CD4-positive, alpha-beta T cell treated with Interleukin-15 for 1 hour (primary cell): ENCODE results near the gene IL34.

Experiments used
- DNase-seq: peaks from one replicate; pipeline ENCODE4 v3.0.0-alpha.2; 2020

Gene IL34

DNA sequence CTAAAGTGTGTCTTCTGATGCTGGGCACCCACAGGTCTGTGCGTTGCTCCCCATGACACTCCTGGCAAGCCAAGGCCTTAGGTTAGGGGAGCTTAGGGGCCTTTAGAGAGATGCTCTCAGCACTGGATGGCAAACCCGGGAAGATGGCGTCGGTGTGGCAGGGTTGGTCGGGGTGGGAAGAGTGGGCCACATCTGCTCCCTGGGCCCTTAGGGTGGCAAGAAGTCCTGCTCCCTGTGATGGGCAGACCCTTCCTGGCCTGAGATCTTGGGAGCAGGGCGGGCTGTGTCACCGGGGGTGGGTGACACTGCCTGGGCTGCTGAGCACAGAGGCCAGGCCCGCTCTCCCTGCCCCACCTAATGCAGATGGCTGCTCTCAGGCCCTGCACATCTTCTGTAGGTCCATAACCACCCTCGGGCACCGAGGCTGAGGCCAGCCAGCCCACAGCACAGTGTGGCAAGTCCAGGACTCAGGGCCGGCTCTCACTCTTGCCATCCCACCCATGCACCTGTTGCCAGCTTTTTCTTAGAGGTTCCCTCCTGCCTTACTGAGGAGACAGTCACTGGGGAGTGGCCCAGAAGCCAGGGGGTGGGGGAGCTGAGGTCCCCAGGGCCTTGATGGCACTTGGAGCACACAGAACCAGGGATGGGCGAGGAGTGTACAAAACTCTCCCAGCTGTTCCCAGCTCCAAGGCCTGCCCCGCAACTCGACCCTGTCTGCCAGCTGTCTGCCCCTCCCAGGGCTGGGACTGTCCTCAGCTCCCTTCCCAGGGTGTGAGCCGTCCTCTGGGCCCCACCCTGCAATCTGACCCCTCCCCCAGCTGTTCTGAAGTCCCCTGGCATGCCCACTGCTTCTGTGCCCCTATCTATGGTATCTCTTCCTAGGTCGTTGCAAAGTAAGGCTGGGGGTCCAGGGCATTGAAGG is 43.9 kb downstream of the IL34 start:
- DNase-seq = no peak

DNA sequence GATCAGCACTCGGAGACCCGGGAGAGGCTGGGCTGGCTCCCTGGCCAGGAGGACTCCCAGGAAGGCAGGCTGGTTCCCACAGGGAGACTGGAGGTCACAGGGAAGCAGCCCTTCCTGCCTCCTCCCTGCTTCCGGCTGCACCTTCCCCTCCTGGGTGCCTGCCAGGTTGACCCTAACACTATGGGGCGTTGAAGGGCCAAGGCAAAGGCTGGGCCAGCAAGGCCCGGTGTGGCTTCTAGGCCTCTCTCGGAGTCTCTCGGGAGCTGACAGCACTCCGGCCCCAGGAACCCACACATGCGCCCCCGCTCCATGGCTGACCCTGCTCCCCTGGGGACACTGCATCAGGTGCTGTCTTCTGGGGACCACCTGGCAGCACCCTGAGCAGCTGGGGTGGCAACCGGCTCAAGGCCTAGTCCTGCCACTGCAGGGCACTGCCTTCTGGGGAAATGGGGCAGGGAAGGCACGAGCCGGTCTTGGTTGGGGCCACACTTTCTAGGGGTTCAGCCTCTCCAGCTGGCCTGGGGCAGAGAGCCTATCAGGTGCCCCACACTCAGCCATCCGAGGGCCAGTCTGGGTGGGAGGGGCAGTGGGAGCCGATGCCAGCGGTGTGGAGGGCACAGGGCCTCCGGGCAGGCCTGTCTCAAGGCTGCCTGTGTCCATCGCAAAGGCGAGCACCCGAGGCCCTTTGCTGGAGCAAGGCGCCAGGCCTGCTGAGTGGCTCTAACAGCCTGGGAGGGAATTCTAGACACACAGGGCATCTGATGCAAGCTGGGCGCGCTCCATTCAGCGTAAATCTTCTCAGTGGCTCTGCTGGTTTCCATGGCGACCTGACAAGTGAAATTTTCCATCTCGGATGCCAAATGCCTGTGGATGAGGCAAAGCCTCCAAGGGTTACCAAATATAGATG is 45.1 kb downstream of the IL34 start:
- DNase-seq = no peak

- no peak for DNase-seq
These were observed 45.9 kb downstream of the IL34 start for GRCh38 chr16:70692130-70692872.

GRCh38 chr16:70692873-70693671 is 46.7 kb downstream of the IL34 start:
- no peak for DNase-seq

DNA sequence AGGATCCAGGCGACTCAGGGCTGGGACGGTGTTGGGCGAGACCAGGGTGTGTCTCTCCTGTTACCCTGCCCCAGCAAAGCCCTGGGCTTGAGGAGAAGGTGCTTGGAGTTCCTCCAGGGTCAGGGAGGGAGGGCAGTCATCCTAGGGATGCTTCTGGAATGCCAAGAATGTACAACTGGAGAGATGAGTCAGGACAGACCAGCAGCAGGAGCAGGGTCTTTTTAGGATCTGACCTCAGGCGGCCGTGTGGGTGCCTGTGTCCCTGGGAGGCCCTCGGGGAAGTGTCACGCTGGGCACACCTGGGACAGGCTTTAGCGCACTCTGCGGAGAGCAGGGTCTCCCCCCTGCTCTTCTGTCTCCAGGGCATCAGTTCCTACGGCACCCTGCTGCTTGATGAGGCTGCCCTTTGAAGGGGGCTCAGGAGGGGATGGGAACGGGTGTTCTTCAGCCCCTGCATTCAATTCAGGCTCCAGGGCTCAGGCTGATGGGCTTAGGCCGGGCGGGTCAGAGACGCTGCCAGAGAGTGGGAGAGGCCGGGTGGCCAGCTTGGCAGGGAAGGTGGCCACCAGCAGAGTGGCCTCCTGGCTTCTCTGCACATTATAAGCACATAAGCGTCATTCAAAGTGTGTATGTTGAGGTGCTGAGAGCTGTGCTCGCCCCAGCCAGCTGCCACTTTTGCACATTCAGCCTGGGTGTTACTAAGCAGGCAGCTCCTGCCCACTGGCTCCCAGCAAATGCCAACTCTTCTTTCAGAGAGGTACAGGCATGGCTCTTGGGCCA is 47.9 kb downstream of the IL34 start:
- DNase-seq = no peak

DNA sequence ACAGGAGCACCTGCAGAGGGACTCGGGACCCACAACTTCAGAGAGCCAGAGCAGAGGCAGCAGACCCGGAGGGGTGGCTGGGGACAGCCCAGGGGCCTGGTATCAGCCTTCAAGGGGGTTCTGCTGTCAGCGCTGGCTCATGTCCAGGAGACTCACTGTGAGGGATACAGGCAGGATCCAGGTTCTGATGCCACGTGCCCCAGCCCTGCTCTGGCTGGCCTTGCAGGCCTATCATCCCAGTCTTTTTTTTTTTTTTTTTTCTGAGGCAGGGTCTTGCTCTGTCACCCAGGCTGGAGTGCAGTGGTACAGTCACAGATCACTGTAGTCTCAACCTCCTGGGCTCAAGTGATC is 48.5 kb downstream of the IL34 start:
- DNase-seq = no peak

DNA sequence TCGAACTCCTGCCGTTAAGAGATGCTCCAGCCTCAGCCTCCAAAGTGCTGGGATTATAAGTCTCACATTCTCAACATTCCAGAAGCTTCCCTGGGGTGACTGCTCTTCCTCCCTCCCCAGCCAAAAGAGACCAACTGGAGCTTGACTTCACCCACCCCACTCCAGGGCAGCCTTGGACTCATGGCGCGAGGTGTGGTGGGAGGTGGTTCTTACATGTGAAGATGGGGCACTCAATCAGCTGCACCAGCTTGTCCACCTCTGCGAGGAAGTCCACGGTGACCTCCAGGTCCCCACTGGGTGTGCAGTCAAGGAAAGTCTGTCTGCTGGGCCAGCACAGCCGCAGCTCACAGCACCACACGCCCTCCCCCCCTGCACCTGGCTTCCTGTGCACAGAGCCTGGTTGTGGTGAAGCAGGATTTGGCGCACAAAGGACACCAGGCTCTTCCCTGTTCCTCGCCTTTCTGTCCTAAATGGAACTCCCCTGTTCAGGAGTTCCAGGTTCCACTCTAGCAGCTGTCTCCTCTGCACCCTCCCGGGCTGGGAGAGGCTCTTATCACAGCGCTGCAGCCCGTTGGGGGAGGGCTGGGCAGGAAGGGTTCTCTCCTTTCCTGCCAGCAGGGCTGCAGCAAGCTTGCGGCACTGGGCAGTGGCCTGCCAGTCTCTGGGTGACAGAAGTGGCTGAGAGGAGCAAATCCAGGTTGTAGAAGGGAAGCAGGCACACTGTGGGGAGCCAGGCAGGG is 49.1 kb downstream of the IL34 start:
- no peak for DNase-seq

- DNase-seq = no peak
These were observed 50.0 kb downstream of the IL34 start for GRCh38 chr16:70696355-70696754.

GRCh38 chr16:70696952-70697593 is 50.7 kb downstream of the IL34 start:
- no peak for DNase-seq

DNA sequence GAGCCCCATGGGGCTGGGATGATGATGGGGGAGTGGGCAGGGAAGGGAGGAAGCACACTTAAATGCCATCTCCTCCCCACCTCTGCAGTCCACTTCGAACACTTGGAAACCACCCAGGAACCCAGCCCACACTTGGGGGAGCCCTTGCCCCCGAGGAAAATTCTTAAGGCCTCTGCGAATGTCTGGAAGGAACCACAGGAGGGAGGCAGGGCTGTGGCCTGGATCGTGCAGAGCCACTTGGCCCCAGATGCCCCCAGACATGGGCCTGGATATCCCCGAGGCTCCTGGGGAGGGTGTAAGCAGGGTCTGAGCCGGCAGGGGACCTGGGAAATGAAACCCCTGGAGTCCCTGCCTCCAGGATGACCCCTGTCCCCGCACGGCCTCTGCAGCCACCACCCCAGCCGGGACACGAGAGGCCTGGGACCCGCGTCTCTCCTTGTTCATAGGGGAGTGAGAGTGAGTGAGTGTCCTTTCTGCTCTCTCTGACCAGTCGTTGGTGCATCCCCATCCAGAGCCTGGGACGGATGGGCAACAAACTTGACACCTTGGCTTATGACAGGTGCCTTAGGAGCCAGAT is 51.3 kb downstream of the IL34 start:
- DNase-seq = no peak

DNA sequence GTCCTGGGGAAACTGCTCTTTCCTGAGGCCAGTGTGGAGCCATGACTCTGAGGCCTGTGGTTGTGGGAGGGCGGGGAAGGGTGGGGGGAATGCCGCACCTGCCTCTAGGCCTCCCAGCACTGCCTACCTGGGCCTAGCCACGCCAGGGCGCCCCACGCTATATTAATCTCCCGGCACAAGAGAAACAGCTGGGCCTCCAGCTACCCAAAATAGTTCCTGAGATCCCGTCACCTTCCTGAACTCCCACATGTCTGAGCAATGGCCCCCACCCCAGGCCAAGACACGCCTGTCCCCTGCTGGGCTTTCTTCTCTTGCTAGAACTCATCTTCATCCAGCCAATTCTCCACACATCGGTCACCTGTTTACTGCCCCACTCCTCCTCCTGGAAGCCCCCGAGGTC is 52.5 kb downstream of the IL34 start:
- no peak for DNase-seq

GRCh38 chr16:70699696-70700095 is 53.3 kb downstream of the IL34 start:
- DNase-seq = no peak

DNA sequence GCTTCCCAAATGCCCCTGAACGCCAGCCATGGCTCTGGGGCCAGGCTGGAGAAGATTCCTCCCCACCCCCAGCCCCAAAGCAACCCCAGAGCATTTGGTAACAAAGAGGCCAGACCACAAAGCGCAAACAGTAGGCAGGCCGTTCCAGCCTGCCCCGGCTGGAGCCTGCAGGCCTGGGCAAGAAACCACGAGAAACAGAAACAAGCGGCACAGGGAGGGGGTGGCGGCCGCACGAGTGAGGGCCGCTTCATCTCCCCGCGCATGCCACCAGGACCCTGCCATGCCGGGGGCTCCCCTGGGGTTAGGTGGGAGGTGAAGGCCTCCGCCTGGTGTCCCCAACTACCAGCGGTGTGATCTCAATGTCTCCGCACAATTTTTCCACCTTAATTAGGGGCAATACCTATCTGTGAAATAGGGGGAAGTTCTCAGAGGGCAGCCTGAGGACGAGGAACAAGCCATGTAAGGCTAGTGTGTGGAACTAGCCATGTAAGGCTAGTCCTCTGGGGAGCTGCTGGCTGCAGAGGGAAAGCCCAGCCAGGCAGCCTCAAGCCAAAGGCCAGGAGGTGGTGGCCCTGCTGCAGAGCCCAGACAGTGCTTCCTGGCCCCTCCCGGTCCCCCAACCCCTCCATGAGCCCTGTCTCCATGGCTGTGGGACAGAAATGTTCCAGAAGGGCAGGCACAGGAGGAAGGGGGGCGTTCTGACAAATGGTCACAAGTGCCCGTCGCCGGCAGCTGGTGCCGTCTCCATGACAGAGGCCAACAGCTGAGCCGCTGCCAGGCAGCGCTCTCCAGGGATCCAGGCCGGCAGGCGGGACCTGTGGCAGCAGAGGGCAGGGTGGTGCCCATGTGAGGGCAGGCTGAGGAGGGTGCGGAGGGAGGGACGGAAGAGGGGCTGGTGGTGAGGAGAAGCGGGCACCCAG is 54.0 kb downstream of the IL34 start:
- no peak for DNase-seq

- no peak for DNase-seq
These were observed 54.7 kb downstream of the IL34 start for GRCh38 chr16:70701036-70701435.

DNA sequence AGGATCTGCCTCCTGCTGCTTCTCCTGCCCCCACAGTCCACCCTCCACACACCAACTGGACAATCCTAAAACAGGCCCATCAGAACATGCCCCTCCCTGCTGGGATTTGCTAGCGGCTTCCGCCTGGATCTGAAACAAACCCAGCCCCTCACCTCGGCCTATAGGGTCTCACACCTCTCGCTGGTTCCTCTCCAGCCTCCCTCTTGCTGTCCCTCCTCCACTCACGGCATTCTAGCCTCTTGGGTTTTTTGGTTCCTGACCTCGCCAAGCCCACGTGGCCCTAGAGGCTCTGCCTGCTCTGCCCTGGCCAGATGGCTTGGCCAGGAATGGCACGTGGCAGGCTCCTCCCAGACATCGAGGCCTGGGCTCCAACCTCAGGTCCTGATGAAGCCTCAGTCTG is 55.2 kb downstream of the IL34 start:
- no peak for DNase-seq

- no peak for DNase-seq
These were observed 55.6 kb downstream of the IL34 start for GRCh38 chr16:70701998-70702397.

- no peak for DNase-seq
These were observed 56.3 kb downstream of the IL34 start for GRCh38 chr16:70702624-70703023.

DNA sequence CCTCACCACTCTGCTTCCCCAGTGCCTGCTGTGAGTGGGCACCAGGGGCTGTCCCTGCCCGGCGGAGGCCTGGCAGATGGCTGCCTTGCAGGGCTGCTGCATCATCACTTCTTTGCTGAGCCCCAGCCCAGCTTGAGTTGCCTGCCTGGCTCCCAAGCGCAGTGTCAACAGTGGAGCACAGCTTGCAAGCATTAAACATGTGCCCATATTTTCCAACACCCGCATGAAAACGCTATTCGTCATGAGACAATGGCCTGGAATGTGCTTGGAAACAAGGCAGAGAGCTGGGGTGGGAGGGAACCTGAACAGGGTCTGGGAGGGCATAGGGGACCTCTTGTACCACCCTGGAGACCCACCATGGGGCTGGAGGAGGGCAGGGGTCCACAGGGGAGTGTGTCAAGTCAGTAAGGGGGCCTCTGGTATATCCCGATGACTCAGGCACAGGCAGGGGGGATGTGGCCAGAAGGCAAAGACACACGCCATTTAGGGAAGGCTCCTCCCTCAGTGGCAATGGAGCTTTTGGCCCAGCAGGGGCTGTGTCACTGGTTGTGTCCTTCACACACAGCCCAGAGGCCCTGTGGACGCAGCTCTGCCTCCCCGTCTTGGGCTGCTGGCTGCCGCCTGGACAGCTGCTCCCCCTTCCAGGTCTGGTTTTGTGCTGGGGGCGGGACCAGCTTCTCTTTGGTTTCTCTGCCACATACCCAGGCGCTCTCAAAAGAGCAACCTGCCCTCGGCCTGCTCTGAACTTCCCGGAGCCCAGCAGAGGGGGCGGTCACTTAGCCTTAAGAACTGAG is 56.9 kb downstream of the IL34 start:
- no peak for DNase-seq
